Aorta (tissue), 5 donors: ENCODE data around the gene GALNT5. TPM values are rescaled to one million over a fixed set of nuclear protein-coding genes. Genes with fewer than 3 reads are reported as not detected.

Source experiments
- ATAC-seq: fragments of 200-7000 bp; cut with Tn5 transposase; one replicate; pipeline ENCODE4 v1.9.1; 2022; ENCODE audit warnings: moderate library complexity; ENCODE audit not compliant: low FRiP score
- DNase-seq, 2 donors: peaks; one replicate each; pipeline ENCODE4 v3.0.0-alpha.2; 2020
- H3K27ac ChIP-seq, 2 donors: one replicate each; pipeline ENCODE4 v1.5.1; 2013; ENCODE audit warnings: low read length in 2 of 2, mild to moderate bottlenecking in 2 of 2, moderate library complexity in 2 of 2, control low read depth in 1 of 2, inconsistent platforms in 1 of 2, low read depth in 1 of 2
- H3K27me3 ChIP-seq, 2 donors: one replicate each; pipeline ENCODE4 v1.6.1; 2013; ENCODE audit warnings: control low read depth in 1 of 2, low read length in 1 of 2, mild to moderate bottlenecking in 1 of 2, moderate library complexity in 1 of 2; ENCODE audit not compliant: insufficient read depth in 2 of 2, control insufficient read depth in 1 of 2
- H3K36me3 ChIP-seq, 2 donors: one replicate each; pipeline ENCODE4 v1.6.1; 2013; ENCODE audit warnings: control low read depth in 1 of 2, low read length in 1 of 2, mild to moderate bottlenecking in 1 of 2; ENCODE audit not compliant: insufficient read depth in 2 of 2, control insufficient read depth in 1 of 2
- H3K4me1 ChIP-seq, 2 donors: one replicate each; pipeline ENCODE4 v1.6.1; 2013; ENCODE audit warnings: low read length in 2 of 2, control low read depth in 1 of 2, mild to moderate bottlenecking in 1 of 2, moderate library complexity in 1 of 2; ENCODE audit not compliant: insufficient read depth in 2 of 2, control insufficient read depth in 1 of 2
- H3K4me3 ChIP-seq, 2 donors: one replicate each; pipeline ENCODE4 v1.5.1; 2013; ENCODE audit warnings: low read length in 2 of 2, control low read depth in 1 of 2, mild to moderate bottlenecking in 1 of 2
- H3K9me3 ChIP-seq: one replicate; pipeline ENCODE4 v1.6.1; 2013; ENCODE audit warnings: mild to moderate bottlenecking, low read length; ENCODE audit not compliant: control insufficient read depth
- WGBS, 2 donors: extraction: QIAGEN DNeasy Blood & Tissue Kit; methylation state at CpG; one replicate each; pipeline ENCODE4 v1.1.7; 2013; 5-methylcytosine and 5-hydroxymethylcytosine counted together
- intact Hi-C, 2 donors: fragments of 100-400 bp; cut with DNase I; formaldehyde crosslinking; loops; one replicate each; pipeline versions ENCODE4 v1.14.2 to v1.15.0; 2022
- polyA plus RNA-seq, 2 donors: library from polyadenylated mRNA; stranded (reverse); fragments of 200-250 nt; gene quantifications; one replicate each; pipeline ENCODE4 v1.2.3, GENCODE V29; 2013
- total RNA-seq, 2 donors: library from RNA; stranded (reverse); fragmentation: NEBNext Ultra II Directional; extraction: Animal tissue kit (Norgen Biotek cat#: 25700); gene quantifications; one replicate each; pipeline ENCODE4 v1.2.1, GENCODE V29; 2021
- donor health status: healthy with polysubstance abuse.
- donor health status: Bipolar disorder and iron deficiency.
- donor health status: DM: no; HTN: no; CAD: no.
- donor health status: DM: no; HTN: no; CAD: no.
- donor health status: DM: yes; HTN: yes; CAD: no.

The GALNT5 gene
- total and polyA plus RNA-seq, 4 donors, result 0.88 to 4.5 (median 2.1) TPM

DNA sequence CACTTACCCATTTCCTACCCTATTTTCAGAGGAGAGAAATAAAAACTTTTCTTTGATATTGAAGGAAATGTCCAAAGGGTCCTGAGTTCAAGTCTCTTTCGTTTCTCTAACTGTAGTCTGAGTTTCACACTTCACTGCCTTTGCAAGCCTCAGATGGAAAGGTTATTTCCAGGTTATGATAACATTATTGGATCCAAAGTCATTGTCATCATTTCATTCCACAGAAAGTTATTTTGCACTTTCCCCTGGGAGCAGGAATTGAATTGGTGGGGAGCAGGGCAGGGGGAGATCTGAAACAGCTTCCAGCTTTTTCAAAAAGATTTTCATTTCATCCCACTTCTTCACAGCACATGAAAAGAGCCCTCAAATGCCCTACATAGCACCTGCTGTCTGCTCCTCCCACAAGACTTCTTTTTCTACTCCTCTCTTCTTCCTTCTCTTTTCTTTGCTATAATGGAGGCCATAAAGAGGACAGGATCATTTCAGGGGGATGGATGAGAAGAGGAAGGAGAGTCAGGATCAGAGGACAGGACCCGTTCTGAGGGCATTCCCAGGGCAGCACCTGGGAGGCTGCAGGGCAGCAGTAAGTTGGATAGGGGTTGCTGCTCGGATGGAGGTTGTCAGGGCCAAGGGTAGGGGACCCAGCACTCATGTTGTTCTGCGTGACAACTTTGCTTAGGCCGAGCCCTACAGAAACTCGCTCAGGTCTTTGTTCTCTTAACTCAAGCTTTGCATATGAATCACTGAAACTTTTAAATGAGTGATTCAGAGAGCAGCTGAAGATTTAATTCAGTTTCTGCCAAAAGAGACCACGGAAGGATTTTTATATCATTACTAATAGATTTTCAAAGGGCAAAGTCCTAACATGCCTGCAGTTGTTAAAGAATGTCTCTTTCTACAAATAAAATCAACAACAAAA, 11.4 kb upstream of the GALNT5 start:
- no peak for ATAC-seq
- H3K27ac ChIP-seq, result no peak overlapping the region
- DNase-seq, result no peak
- 54 to 57% methylated on average over 7 of the region's 7 CpGs for WGBS, 2 donors
- H3K4me1 ChIP-seq, result no peaks in the 10 kb centered on the region
- no peaks in the 10 kb centered on the region for H3K36me3 ChIP-seq
- H3K9me3 ChIP-seq, result no peaks in the 10 kb centered on the region
- no peaks in the 10 kb centered on the region for H3K27me3 ChIP-seq
- no peak overlapping the region for H3K4me3 ChIP-seq
- intact Hi-C loops, result no loop called here

- Histone ChIP-seq H3K27me3 (no peaks in the 10 kb centered on the region), H3K9me3 (no peaks in the 10 kb centered on the region), H3K4me3 (no peak overlapping the region), H3K27ac (no peak overlapping the region), H3K36me3 (no peaks in the 10 kb centered on the region), H3K4me1 (no peaks in the 10 kb centered on the region)
- 81% methylated on average over 6 of the region's 6 CpGs for WGBS, 2 donors
- DNase-seq (no peak), ATAC-seq (no peak)
- intact Hi-C loops, result no loop called here
These were observed 10.6 kb upstream of the GALNT5 start for GRCh38 chr2:157246765-157247407.

DNA sequence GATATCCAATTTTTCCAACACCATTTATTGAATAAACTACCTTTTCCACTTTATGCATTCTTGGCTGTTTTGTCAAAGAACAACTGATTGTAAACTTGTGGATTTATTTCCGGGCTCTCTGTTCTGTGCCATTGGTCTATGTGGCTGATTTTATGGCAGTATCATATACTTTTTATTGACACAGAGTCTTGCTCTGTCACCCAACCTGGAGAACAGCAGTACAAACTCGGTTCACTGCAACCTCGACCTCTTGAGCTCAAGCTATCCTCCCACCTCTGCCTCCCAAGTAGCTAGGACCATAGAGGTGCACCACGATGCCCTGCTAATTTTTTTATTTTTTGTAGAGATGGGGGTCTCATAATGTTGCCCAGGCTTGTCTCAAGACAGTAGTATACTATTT, 6.7 kb upstream of the GALNT5 start:
- intact Hi-C loops, result no loop called here
- ATAC-seq, result no peak

GRCh38 chr2:157251932-157252331, 5.6 kb upstream of the GALNT5 start:
- no peak for ATAC-seq
- Histone ChIP-seq H3K4me1 (peaks cover 0 to 1% of the 10 kb centered on the region in 2 donors), H3K36me3 (no peaks in the 10 kb centered on the region), H3K9me3 (no peaks in the 10 kb centered on the region), H3K27me3 (no peaks in the 10 kb centered on the region), H3K4me3 (no peak overlapping the region), H3K27ac (no peak overlapping the region)
- intact Hi-C loops, result no loop called here
- DNase-seq, result no peak
- WGBS, 2 donors, result 92 to 97% methylated on average over 2 of the region's 2 CpGs

More for the DNA sequence above, 6.7 kb upstream of the GALNT5 start:
- Histone ChIP-seq H3K27ac (no peak overlapping the region), H3K9me3 (no peaks in the 10 kb centered on the region), H3K36me3 (no peaks in the 10 kb centered on the region), H3K27me3 (no peaks in the 10 kb centered on the region), H3K4me1 (peaks cover 0 to under 1% of the 10 kb centered on the region in 2 donors), H3K4me3 (no peak overlapping the region)
- no peak for DNase-seq
- 85 to 89% methylated on average over 4 of the region's 4 CpGs for WGBS, 2 donors

GRCh38 chr2:157252529-157252928, 5.0 kb upstream of the GALNT5 start:
- WGBS, 2 donors, result 84 to 85% methylated on average over 4 of the region's 4 CpGs
- Histone ChIP-seq H3K27ac (no peak overlapping the region), H3K36me3 (no peaks in the 10 kb centered on the region), H3K27me3 (no peaks in the 10 kb centered on the region), H3K9me3 (no peaks in the 10 kb centered on the region), H3K4me1 (peaks cover 0 to 1% of the 10 kb centered on the region in 2 donors), H3K4me3 (no peak overlapping the region)
- intact Hi-C loops, result no loop called here
- no peak for DNase-seq
- no peak for ATAC-seq

- Histone ChIP-seq H3K27me3 (no peaks in the 10 kb centered on the region), H3K4me1 (peaks cover 0 to 1% of the 10 kb centered on the region in 2 donors), H3K9me3 (no peaks in the 10 kb centered on the region), H3K4me3 (no peak overlapping the region), H3K27ac (no peak overlapping the region), H3K36me3 (no peaks in the 10 kb centered on the region)
- WGBS, 2 donors, result 95 to 96% methylated on average over 2 of the region's 2 CpGs
- no peak for DNase-seq
- intact Hi-C loops, result no loop called here
- ATAC-seq, result no peak
These were observed 3.5 kb upstream of the GALNT5 start for GRCh38 chr2:157254041-157254440.

GRCh38 chr2:157255746-157256145, 1.8 kb upstream of the GALNT5 start:
- H3K4me1 ChIP-seq, result peaks cover 2 to 5% of the 10 kb centered on the region in 2 donors
- no peaks in the 10 kb centered on the region for H3K36me3 ChIP-seq
- ATAC-seq, result no peak
- no peaks in the 10 kb centered on the region for H3K27me3 ChIP-seq
- DNase-seq, result no peak
- intact Hi-C loops, result no loop called here
- no peaks in the 10 kb centered on the region for H3K9me3 ChIP-seq
- no peak overlapping the region for H3K4me3 ChIP-seq
- H3K27ac ChIP-seq, result no peak overlapping the region

DNA sequence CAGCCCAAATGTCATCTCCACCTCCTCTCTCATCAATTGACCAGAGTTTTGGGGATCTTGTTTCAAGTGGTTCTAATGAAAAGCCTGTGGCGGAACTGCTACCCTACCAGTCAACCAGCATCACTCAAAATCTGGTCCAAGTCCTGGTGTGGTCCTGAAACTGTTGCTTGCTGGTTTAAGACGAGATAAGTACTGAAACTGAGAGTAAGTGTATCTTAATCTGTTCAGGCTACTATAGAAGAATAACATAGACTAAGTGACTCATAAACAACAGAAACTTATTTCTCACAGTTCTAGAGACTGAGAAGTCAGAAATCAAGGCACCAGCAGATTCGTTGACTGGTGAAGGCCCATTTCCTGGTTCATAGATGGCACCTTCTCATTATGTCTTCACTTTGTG, 879 bp upstream of the GALNT5 start:
- WGBS, 2 donors, result 85 to 90% methylated on average over 3 of the region's 3 CpGs
- no peak for ATAC-seq
- Histone ChIP-seq H3K27me3 (no peaks in the 10 kb centered on the region), H3K27ac (no peak overlapping the region), H3K4me3 (no peak overlapping the region), H3K4me1 (peaks cover 4 to 6% of the 10 kb centered on the region in 2 donors), H3K9me3 (no peaks in the 10 kb centered on the region), H3K36me3 (no peaks in the 10 kb centered on the region)
- intact Hi-C loops, result no loop called here
- no peak for DNase-seq
